GM13976 (cell line): ENCODE measurements around the gene UPP2.

Experiments used
- DNase-seq: peaks from one replicate; pipeline ENCODE4 v3.0.0; 2012; ENCODE audit warnings: low spot score
- CTCF ChIP-seq: IDR thresholded peaks from 2 replicates; pipeline ENCODE4 v1.5.1; 2012; ENCODE audit warnings: borderline replicate concordance, mild to moderate bottlenecking; ENCODE audit not compliant: insufficient read depth; ENCODE audit errors: extremely low read depth, missing control alignments, control extremely low read depth
- in situ Hi-C: fragments of 300-500 bp; cut with MboI; formaldehyde crosslinking; loops from one replicate; pipeline ENCODE4 v1.12.0; 2022; ENCODE audit warnings: low sequenced_read_pairs, mixed read lengths, inconsistent platforms; ENCODE audit not compliant: unreplicated experiment

UPP2 gene

GRCh38 chr2:158182676-158183295 lies 81.1 kb downstream of the UPP2 start:
- DNase-seq: no peak
- in situ Hi-C loops: no loop called here
- TF ChIP-seq CTCF: no peak

GRCh38 chr2:158184001-158184400 lies 82.3 kb downstream of the UPP2 start:
- DNase-seq: no peak
- in situ Hi-C loops: no loop called here
- no peak for TF ChIP-seq CTCF

- no peak for DNase-seq
- no peak for TF ChIP-seq CTCF
- in situ Hi-C loops: no loop called here
Observed at GRCh38 chr2:158184556-158185343, 83.1 kb downstream of the UPP2 start.
